Left ventricle myocardium inferior (tissue), 1 donor: ENCODE results near the gene MFSD12. TPM values are rescaled to one million over a fixed set of nuclear protein-coding genes. Genes with fewer than 3 reads are reported as not detected.

Experiments
- DNase-seq: peaks from one replicate; pipeline ENCODE4 v3.0.0-alpha.2; 2020
- H3K27ac ChIP-seq: fragments of 200-600 bp; replicated peaks from 2 replicates; pipeline ENCODE4 v1.8.0; 2021
- H3K27me3 ChIP-seq: fragments of 200-600 bp; 2 replicates; pipeline ENCODE4 v1.8.0; 2021; ENCODE audit warnings: low read depth
- H3K36me3 ChIP-seq: fragments of 200-600 bp; 2 replicates; pipeline ENCODE4 v1.8.0; 2021
- H3K4me1 ChIP-seq: fragments of 200-600 bp; 2 replicates; pipeline ENCODE4 v1.8.0; 2021
- H3K4me3 ChIP-seq: fragments of 200-600 bp; 2 replicates; pipeline ENCODE4 v1.8.0; 2021; ENCODE audit warnings: mild to moderate bottlenecking, moderate library complexity
- H3K9me3 ChIP-seq: fragments of 200-600 bp; replicated peaks from 2 replicates; pipeline ENCODE4 v1.8.0; 2021
- CTCF ChIP-seq: fragments of 200-600 bp; IDR thresholded peaks from 2 replicates; pipeline ENCODE4 v1.8.0; 2021; ENCODE audit warnings: antibody characterized with exemption, mild to moderate bottlenecking, borderline replicate concordance
- intact Hi-C: fragments of 100-400 bp; cut with micrococcal nuclease; formaldehyde crosslinking; loops from one replicate; pipeline ENCODE4 v1.11.0; 2022
- total RNA-seq: library from RNA; stranded (reverse); fragmentation: NEBNext Ultra II Directional; extraction: Animal tissue kit (Norgen Biotek cat#: 25700); gene quantifications from one replicate; pipeline ENCODE4 v1.2.1, GENCODE V29; 2021
- donor health status: DM: no; HTN: yes; CAD: no; lungs with severe emphysema.

MFSD12 gene
- total RNA-seq, 1 donor from 2014 or later, result 23.5 TPM

GRCh38 chr19:3549816-3550215 is 7.6 kb downstream of the MFSD12 start:
- TF ChIP-seq CTCF, result no peak
- H3K27me3 ChIP-seq, result no peaks in the 10 kb centered on the region
- intact Hi-C loops, result no loop called here
- no peak overlapping the region for H3K27ac ChIP-seq
- no peak overlapping the region for H3K4me3 ChIP-seq
- H3K9me3 ChIP-seq, result no peaks in the 10 kb centered on the region
- H3K4me1 ChIP-seq, result peaks cover 23% of the 10 kb centered on the region
- DNase-seq, result no peak
- peaks cover 11% of the 10 kb centered on the region for H3K36me3 ChIP-seq

- no peaks in the 10 kb centered on the region for H3K27me3 ChIP-seq
- intact Hi-C loops, result no loop called here
These were observed 8.8 kb downstream of the MFSD12 start for GRCh38 chr19:3548606-3549005.

GRCh38 chr19:3547767-3548282 is 9.6 kb downstream of the MFSD12 start:
- intact Hi-C loops, result no loop called here
- Histone ChIP-seq H3K9me3 (no peaks in the 10 kb centered on the region), H3K27me3 (no peaks in the 10 kb centered on the region), H3K4me3 (no peak overlapping the region), H3K27ac (no peak overlapping the region), H3K4me1 (peaks cover 15% of the 10 kb centered on the region), H3K36me3 (peaks cover 14% of the 10 kb centered on the region)
- no peak for DNase-seq
- no peak for TF ChIP-seq CTCF

More at GRCh38 chr19:3548606-3549005, 8.8 kb downstream of the MFSD12 start:
- H3K9me3 ChIP-seq, result no peaks in the 10 kb centered on the region
- DNase-seq, result no peak
- peaks cover 14% of the 10 kb centered on the region for H3K36me3 ChIP-seq
- no peak overlapping the region for H3K4me3 ChIP-seq
- H3K27ac ChIP-seq, result no peak overlapping the region
- TF ChIP-seq CTCF, result no peak
- peaks cover 15% of the 10 kb centered on the region for H3K4me1 ChIP-seq

GRCh38 chr19:3547301-3547731 is 10.1 kb downstream of the MFSD12 start:
- H3K36me3 ChIP-seq, result peaks cover 14% of the 10 kb centered on the region
- intact Hi-C loops, result no loop called here
- DNase-seq, result no peak
- H3K4me1 ChIP-seq, result peaks cover 11% of the 10 kb centered on the region
- TF ChIP-seq CTCF, result peak; percentile 57
- no peaks in the 10 kb centered on the region for H3K9me3 ChIP-seq
- H3K27me3 ChIP-seq, result no peaks in the 10 kb centered on the region
- H3K4me3 ChIP-seq, result no peak overlapping the region
- no peak overlapping the region for H3K27ac ChIP-seq

- H3K36me3 ChIP-seq, result peaks cover 14% of the 10 kb centered on the region
- H3K27ac ChIP-seq, result no peak overlapping the region
- no peaks in the 10 kb centered on the region for H3K9me3 ChIP-seq
- intact Hi-C loops, result no loop called here
- H3K4me1 ChIP-seq, result peaks cover 11% of the 10 kb centered on the region
- DNase-seq, result no peak
- TF ChIP-seq CTCF, result no peak
- no peaks in the 10 kb centered on the region for H3K27me3 ChIP-seq
- no peak overlapping the region for H3K4me3 ChIP-seq
These were observed 11.3 kb downstream of the MFSD12 start for GRCh38 chr19:3546119-3546518.
